GM13976 (cell line): Measurements from ENCODE around the gene CASZ1.

Experiments used
- DNase-seq: peaks from one replicate; pipeline ENCODE4 v3.0.0; 2012; ENCODE audit warnings: low spot score
- in situ Hi-C: fragments of 300-500 bp; cut with MboI; formaldehyde crosslinking; loops from one replicate; pipeline ENCODE4 v1.12.0; 2022; ENCODE audit warnings: low sequenced_read_pairs, mixed read lengths, inconsistent platforms; ENCODE audit not compliant: unreplicated experiment
- TF ChIP-seq, protein P1 (sequence below): IDR thresholded peaks from 2 replicates; pipeline ENCODE4 v1.5.1; 2012; ENCODE audit warnings: borderline replicate concordance, mild to moderate bottlenecking; ENCODE audit not compliant: insufficient read depth; ENCODE audit errors: extremely low read depth, missing control alignments, control extremely low read depth

Gene CASZ1

GRCh38 chr1:10682449-10683309 lies 113.8 kb downstream of the CASZ1 start:
- DNase-seq: no peak
- in situ Hi-C loops: no loop called here
- TF ChIP-seq, protein P1, sequence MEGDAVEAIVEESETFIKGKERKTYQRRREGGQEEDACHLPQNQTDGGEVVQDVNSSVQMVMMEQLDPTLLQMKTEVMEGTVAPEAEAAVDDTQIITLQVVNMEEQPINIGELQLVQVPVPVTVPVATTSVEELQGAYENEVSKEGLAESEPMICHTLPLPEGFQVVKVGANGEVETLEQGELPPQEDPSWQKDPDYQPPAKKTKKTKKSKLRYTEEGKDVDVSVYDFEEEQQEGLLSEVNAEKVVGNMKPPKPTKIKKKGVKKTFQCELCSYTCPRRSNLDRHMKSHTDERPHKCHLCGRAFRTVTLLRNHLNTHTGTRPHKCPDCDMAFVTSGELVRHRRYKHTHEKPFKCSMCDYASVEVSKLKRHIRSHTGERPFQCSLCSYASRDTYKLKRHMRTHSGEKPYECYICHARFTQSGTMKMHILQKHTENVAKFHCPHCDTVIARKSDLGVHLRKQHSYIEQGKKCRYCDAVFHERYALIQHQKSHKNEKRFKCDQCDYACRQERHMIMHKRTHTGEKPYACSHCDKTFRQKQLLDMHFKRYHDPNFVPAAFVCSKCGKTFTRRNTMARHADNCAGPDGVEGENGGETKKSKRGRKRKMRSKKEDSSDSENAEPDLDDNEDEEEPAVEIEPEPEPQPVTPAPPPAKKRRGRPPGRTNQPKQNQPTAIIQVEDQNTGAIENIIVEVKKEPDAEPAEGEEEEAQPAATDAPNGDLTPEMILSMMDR: no peak

GRCh38 chr1:10682108-10682445 lies 114.4 kb downstream of the CASZ1 start:
- no peak for DNase-seq
- TF ChIP-seq, protein P1: no peak
- in situ Hi-C loops: no loop called here

GRCh38 chr1:10681296-10682107 lies 114.9 kb downstream of the CASZ1 start:
- DNase-seq: no peak
- in situ Hi-C loops: no loop called here
- TF ChIP-seq, protein P1: no peak

DNA sequence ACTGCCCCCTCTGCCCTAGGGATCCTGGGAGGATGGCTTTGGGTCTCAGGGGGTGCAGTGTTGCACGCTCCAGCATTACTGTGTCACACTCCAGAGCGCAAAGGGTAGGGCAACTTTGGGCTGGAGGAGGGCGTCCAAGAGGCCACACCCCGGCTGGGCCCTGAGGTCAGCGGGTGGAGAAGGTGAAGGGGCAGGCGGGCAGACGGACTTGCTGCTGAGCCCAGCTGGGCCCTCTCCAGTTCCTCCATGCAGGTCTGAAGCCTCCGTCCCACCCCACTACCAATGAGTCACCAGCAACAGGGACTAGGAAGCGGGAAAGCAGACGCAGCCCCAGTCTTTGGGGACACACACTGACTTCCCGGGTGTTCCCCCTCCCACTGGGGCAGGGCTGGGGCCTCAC lies 116.0 kb downstream of the CASZ1 start:
- in situ Hi-C loops: no loop called here
- TF ChIP-seq, protein P1: no peak
- no peak for DNase-seq

DNA sequence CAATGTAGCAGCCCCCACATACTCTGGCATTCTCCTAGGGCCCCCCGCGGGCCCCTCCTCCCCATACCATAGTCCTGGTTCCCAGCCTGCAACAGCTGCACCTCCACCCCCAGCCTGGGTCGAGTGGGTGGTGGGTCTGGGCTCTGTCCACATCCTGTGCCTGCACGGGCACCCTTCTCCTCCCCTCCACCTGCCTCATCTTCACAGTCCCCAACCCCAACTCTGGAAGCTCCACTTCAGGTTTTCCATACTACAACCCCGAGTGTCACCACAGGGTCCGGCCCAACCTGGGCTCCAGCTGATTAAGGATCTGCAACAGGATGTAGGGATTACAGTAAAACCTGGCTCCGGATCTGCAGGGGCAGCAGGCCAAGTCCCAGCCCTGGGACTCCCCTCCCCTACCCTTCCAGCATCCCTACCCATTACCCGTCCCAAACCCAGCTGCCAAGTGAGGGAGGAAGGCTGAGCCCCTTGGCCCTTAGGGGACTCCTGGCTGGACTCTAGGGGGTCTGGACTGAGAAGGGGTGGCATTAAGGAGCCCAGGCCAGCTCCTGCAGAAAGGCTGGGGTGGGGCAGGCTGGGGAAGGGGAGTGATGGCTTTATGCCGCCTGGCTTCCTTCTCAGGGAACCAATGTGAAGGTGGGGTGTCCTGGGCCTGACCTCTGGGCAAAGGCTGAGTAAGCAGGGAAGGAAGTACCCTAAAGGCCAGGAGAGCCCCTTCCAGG lies 116.8 kb downstream of the CASZ1 start:
- DNase-seq: no peak
- in situ Hi-C loops: no loop called here
- TF ChIP-seq, protein P1: no peak

GRCh38 chr1:10678852-10679251 lies 117.6 kb downstream of the CASZ1 start:
- no peak for DNase-seq
- TF ChIP-seq, protein P1: no peak
- in situ Hi-C loops: no loop called here
